T-helper 2 cell treated with Interferon-gamma antibody and Interleukin-4, amounts not matched to agents 5 μg/mL and 100 μg/mL, for 36 hours (primary cell): ENCODE results near the gene PRR35.

Experiments used
- DNase-seq: peaks from one replicate; pipeline ENCODE4 v3.0.0; 2021; ENCODE audit warnings: low spot score
- H3K27ac Mint-ChIP-seq: one replicate; pipeline ENCODE4 v1.8.0; 2021; ENCODE audit warnings: mild to moderate bottlenecking, mixed read lengths
- H3K27me3 Mint-ChIP-seq: one replicate; pipeline ENCODE4 v1.8.0; 2021; ENCODE audit warnings: low read depth, mixed read lengths
- H3K36me3 Mint-ChIP-seq: one replicate; pipeline ENCODE4 v1.8.0; 2021; ENCODE audit warnings: low read depth, mixed read lengths
- H3K4me1 Mint-ChIP-seq: one replicate; pipeline ENCODE4 v1.8.0; 2021; ENCODE audit warnings: low read depth, mixed read lengths
- H3K4me3 Mint-ChIP-seq: one replicate; pipeline ENCODE4 v1.8.0; 2022; ENCODE audit warnings: mild to moderate bottlenecking, moderate library complexity, mixed read lengths
- H3K9me3 Mint-ChIP-seq: one replicate; pipeline ENCODE4 v1.8.0; 2021; ENCODE audit warnings: mixed read lengths

The PRR35 gene

GRCh38 chr16:551210-551609 lies 9.0 kb upstream of the PRR35 start:
- H3K36me3 Mint-ChIP-seq: peaks cover 3% of the 10 kb centered on the region
- no peak overlapping the region for H3K4me3 Mint-ChIP-seq
- H3K27ac Mint-ChIP-seq: no peak overlapping the region
- no peaks in the 10 kb centered on the region for H3K9me3 Mint-ChIP-seq
- no peaks in the 10 kb centered on the region for H3K27me3 Mint-ChIP-seq
- no peak for DNase-seq
- no peaks in the 10 kb centered on the region for H3K4me1 Mint-ChIP-seq

DNA sequence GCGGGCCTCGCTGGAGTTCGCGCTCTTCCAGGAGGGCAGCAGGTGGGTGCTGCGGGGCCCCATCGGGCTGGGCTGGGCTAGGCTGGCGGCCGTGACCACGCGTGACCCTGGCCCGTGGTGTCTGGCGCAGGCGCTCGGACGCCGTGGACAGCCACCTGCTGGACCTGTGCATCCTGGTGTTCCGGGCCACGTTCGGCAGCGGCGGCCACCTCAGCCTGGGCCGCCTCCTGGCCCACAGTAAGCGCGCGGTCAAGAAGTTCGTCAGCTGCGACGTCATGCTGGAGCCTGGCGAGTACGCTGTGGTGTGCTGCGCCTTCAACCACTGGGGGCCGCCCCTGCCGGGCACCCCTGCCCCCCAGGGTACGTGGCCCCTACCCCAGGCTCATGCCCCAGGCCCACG lies 8.0 kb upstream of the PRR35 start:
- Mint-ChIP-seq H3K9me3 (no peaks in the 10 kb centered on the region), H3K4me1 (no peaks in the 10 kb centered on the region), H3K27me3 (no peaks in the 10 kb centered on the region), H3K36me3 (peaks cover 3% of the 10 kb centered on the region), H3K4me3 (no peak overlapping the region), H3K27ac (no peak overlapping the region)
- DNase-seq: no peak

DNA sequence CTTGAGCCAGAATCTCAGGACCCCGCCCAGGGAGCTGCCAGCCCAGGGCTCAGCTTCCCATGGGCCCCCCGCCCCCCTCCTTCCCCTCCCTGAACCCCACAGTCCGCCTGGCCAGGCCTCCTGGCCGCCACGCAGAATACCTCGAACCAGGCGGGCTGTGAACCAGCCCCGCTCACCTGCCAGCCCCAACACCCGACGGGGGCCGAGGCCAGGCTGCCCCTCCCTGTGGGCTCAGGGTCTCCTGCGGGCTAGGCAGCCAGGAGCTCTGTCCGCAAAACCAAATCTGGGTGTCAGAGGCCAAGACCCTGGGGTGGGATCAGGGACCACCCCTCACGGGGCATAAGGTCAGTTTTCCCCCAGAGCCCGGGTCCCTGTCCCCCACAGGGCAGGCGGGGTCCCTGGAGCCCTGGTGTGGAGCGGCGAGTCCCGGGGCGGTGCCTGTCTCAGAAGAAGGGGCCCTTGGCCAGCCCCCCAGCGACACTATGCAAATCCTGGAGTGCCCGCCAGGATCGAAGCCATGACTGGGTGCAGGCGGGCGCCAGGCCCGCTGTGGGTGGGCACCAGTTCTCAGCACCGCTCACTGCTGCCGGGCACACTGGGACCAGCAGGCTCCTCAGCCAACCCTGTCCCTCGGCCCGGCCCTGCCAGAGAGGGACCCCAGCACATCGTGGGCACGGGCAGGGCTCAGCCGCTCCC lies 6.4 kb upstream of the PRR35 start:
- Mint-ChIP-seq H3K27ac (no peak overlapping the region), H3K9me3 (no peaks in the 10 kb centered on the region), H3K36me3 (peaks cover 3% of the 10 kb centered on the region)

GRCh38 chr16:554297-554621 lies 5.9 kb upstream of the PRR35 start:
- no peaks in the 10 kb centered on the region for H3K4me1 Mint-ChIP-seq
- peaks cover 5% of the 10 kb centered on the region for H3K27me3 Mint-ChIP-seq
- H3K4me3 Mint-ChIP-seq: no peak overlapping the region
- no peak for DNase-seq
- H3K9me3 Mint-ChIP-seq: no peaks in the 10 kb centered on the region
- H3K27ac Mint-ChIP-seq: no peak overlapping the region
- peaks cover 3% of the 10 kb centered on the region for H3K36me3 Mint-ChIP-seq

More for the DNA sequence above, 6.4 kb upstream of the PRR35 start:
- Mint-ChIP-seq H3K27me3 (peaks cover 4% of the 10 kb centered on the region), H3K4me1 (no peaks in the 10 kb centered on the region), H3K4me3 (no peak overlapping the region)
- no peak for DNase-seq

DNA sequence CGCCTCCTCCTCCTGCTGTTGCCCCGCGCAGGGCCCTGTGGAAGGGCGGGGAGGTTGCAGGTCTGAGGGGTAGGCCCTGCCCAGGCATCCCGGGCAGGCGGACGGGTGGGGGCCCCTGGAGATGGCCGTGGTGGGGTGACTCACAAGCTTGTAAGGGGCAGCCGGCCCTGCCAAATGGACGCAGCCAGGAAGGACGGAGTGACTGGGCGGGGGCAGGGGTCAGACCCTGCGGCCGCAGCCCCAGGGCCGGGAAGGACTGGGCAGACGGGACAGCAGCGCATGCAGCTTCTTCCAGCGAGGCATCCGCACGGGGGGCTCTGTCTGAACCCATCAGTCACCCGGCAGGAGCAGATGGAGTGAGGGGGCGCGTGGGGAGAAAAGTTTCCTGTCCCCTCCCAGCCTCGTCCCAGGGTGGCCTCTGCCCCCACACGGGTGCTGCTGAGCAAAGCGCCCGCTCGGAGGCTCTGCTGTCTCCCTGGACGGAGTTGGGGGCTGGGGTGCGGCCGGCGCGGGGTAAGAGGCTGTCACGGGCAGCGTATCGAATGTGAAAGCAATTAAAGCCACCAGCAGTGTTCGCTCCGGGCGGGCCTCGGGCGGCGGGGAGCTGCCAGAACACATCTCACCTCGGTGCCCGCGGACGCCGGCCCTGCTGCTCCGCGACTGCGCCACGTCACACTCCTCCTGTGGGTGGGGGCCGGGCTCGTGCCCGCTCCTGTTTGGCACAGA lies 5.4 kb upstream of the PRR35 start:
- Mint-ChIP-seq H3K9me3 (no peaks in the 10 kb centered on the region), H3K4me3 (no peak overlapping the region), H3K27ac (no peak overlapping the region), H3K27me3 (peaks cover 7% of the 10 kb centered on the region), H3K4me1 (no peaks in the 10 kb centered on the region), H3K36me3 (peaks cover 3% of the 10 kb centered on the region)
- DNase-seq: no peak

- Mint-ChIP-seq H3K27me3 (peaks cover 7% of the 10 kb centered on the region), H3K4me1 (no peaks in the 10 kb centered on the region)
These were observed 4.4 kb upstream of the PRR35 start for GRCh38 chr16:555528-556473.

GRCh38 chr16:556474-557173 lies 3.6 kb upstream of the PRR35 start:
- Mint-ChIP-seq H3K27me3 (peaks cover 7% of the 10 kb centered on the region), H3K27ac (no peak overlapping the region), H3K36me3 (peaks cover 3% of the 10 kb centered on the region), H3K4me3 (no peak overlapping the region), H3K4me1 (no peaks in the 10 kb centered on the region), H3K9me3 (no peaks in the 10 kb centered on the region)
- no peak for DNase-seq

More at GRCh38 chr16:555528-556473, 4.4 kb upstream of the PRR35 start:
- H3K9me3 Mint-ChIP-seq: no peaks in the 10 kb centered on the region
- H3K27ac Mint-ChIP-seq: no peak overlapping the region
- no peak for DNase-seq
- H3K36me3 Mint-ChIP-seq: peaks cover 3% of the 10 kb centered on the region
- H3K4me3 Mint-ChIP-seq: no peak overlapping the region

DNA sequence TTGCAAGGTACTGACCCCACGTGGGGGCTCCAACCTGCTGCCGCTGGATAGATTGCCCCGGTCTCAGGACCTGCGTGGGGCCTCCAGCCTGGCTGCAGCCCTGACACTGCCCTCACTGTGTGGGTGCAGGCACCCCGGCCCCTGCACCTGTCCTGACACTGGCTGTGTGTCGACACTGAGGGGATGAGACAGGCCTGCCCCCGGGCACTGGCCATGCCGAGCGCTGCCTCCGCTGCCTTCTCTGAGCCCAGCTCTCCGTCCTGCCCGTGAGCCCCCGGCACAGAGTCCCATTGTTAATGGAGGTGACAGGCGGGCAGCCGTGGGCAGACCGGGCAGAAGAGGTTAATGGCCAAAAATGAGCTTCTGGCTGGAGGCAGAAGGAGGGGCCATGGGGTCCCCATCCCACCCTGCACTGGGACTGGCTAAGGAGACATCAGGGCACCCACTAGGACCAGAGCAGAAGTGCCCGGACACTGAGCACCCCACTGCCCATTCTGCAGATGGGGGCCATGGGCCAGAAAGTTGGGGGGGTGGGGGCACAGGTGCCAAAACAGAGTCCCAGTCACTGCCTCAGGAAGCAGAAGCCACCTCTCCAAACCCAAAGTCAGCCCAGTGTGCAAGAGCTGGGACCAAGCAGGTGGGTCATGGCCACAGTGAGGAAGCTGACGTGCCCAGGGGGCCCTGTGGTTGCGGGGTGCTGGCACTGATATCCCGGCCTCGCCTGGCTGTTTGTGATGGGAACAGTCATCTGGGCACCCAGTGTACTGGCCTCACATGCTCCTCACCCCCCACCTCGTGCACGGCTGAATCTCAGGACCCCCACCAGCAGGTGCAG lies 2.5 kb upstream of the PRR35 start:
- peaks cover 11% of the 10 kb centered on the region for H3K27me3 Mint-ChIP-seq
- H3K4me3 Mint-ChIP-seq: no peak overlapping the region
- H3K9me3 Mint-ChIP-seq: no peaks in the 10 kb centered on the region
- H3K27ac Mint-ChIP-seq: no peak overlapping the region
- peaks cover 3% of the 10 kb centered on the region for H3K36me3 Mint-ChIP-seq
- H3K4me1 Mint-ChIP-seq: no peaks in the 10 kb centered on the region
- no peak for DNase-seq

GRCh38 chr16:558298-559020 lies 1.7 kb upstream of the PRR35 start:
- no peak for DNase-seq
- Mint-ChIP-seq H3K36me3 (peaks cover 3% of the 10 kb centered on the region), H3K4me1 (no peaks in the 10 kb centered on the region), H3K27ac (no peak overlapping the region), H3K4me3 (no peak overlapping the region), H3K27me3 (peaks cover 12% of the 10 kb centered on the region), H3K9me3 (no peaks in the 10 kb centered on the region)

- H3K36me3 Mint-ChIP-seq: peaks cover 3% of the 10 kb centered on the region
- DNase-seq: no peak
- H3K27me3 Mint-ChIP-seq: peaks cover 12% of the 10 kb centered on the region
- H3K4me1 Mint-ChIP-seq: no peaks in the 10 kb centered on the region
- H3K4me3 Mint-ChIP-seq: no peak overlapping the region
- no peak overlapping the region for H3K27ac Mint-ChIP-seq
- H3K9me3 Mint-ChIP-seq: no peaks in the 10 kb centered on the region
These were observed 1.2 kb upstream of the PRR35 start for GRCh38 chr16:559021-559380.

DNA sequence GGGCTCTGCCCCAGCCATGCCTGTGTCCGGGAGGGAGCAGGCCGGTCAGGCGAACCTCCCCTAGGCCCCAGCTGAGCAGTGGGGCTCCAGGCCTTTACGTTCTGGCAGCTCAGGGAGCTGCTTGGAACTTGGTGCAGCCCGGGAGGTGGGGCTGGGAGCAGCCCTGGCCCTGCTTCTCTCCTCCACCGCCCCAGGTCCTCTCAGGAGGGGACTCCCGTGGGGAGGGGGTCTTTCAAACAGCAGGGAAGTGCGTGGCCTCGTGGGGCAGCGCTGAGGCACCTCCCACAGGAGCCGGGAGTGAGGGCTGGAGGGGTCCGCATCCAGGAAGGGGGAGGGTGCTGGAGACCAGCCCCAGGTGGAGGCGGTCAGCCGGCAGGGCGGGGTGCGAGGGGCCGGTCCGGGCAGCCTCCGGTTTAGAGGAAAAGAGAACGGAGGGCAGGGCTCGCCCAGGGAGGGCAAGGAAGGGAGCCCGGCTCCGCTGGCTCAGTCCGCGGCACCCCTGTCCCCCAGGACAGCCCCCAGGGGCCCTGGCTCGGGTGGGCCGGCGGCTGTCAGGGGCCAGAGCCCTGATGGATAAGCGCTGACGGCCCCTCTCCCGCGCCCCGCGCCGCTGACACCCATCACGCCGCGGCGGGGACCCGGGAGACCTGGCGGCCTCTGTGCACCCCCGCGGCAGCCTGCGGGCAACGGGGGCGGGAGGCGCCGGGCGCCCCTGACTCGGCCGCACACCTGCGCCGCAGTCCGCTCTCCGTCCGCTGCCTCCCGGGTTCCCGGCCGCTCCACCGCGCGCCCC lies 587 bp upstream of the PRR35 start:
- peaks cover 12% of the 10 kb centered on the region for H3K27me3 Mint-ChIP-seq
- H3K9me3 Mint-ChIP-seq: no peaks in the 10 kb centered on the region
- H3K36me3 Mint-ChIP-seq: no peaks in the 10 kb centered on the region
- no peak for DNase-seq
- H3K27ac Mint-ChIP-seq: no peak overlapping the region
- H3K4me3 Mint-ChIP-seq: no peak overlapping the region
- H3K4me1 Mint-ChIP-seq: no peaks in the 10 kb centered on the region
